CD14-positive monocyte (primary cell): ENCODE measurements around the gene FDX2. TPM values are rescaled to one million over a fixed set of nuclear protein-coding genes. Genes with fewer than 3 reads are reported as not detected.

Experiments
- DNase-seq, 3 donors: peaks; one replicate each; pipeline ENCODE4 v3.0.0-alpha.2; 2011 to 2022
- H2AFZ ChIP-seq: 2 replicates; pipeline ENCODE4 v1.6.0; 2012; ENCODE audit warnings: mild to moderate bottlenecking, low read depth, low read length, inconsistent platforms; ENCODE audit not compliant: insufficient read depth, poor library complexity, severe bottlenecking
- H3K27ac ChIP-seq, 2 donors: 1 replicate in 1 of 2; 2 replicates in 1 of 2; pipeline ENCODE4 v1.5.1; 2012 to 2013; ENCODE audit warnings: low read length in 2 of 2, control low read depth in 1 of 2, inconsistent platforms in 1 of 2, low read depth in 1 of 2, mild to moderate bottlenecking in 1 of 2
- H3K27me3 ChIP-seq, 2 donors: one replicate each; pipeline versions ENCODE4 v1.6.0 to v1.6.1; 2011 to 2013; ENCODE audit warnings: low read length in 2 of 2; ENCODE audit not compliant: control insufficient read depth in 2 of 2, insufficient read depth in 2 of 2
- H3K36me3 ChIP-seq, 2 donors: replicated peaks in 1 of 2; 1 replicate in 1 of 2; 2 replicates in 1 of 2; pipeline versions ENCODE4 v1.5.1 to v1.6.1; 2012 to 2013; ENCODE audit warnings: low read length in 2 of 2, control low read depth in 1 of 2, inconsistent platforms in 1 of 2, mild to moderate bottlenecking in 1 of 2; ENCODE audit not compliant: insufficient read depth in 2 of 2, control insufficient read depth in 1 of 2
- H3K4me1 ChIP-seq, 2 donors: 1 replicate in 1 of 2; 2 replicates in 1 of 2; pipeline versions ENCODE4 v1.5.1 to v1.6.1; 2012 to 2013; ENCODE audit warnings: low read length in 2 of 2, control low read depth in 1 of 2, inconsistent platforms in 1 of 2, mild to moderate bottlenecking in 1 of 2, moderate library complexity in 1 of 2; ENCODE audit not compliant: insufficient read depth in 2 of 2, control insufficient read depth in 1 of 2
- H3K4me2 ChIP-seq: replicated peaks from 2 replicates; pipeline ENCODE3; 2012; ENCODE audit warnings: low read length, moderate library complexity, mild to moderate bottlenecking; ENCODE audit not compliant: poor library complexity, severe bottlenecking; ENCODE audit errors: extremely low read depth
- H3K4me3 ChIP-seq, 3 experiments: fragments of 200-600 bp in 1 of 3; sonication (generic) in 1 of 3; replicated peaks in 1 of 3; 1 replicate in 2 of 3; 2 replicates in 1 of 3; pipeline ENCODE4 v1.5.1; 2011 to 2013; ENCODE audit warnings: low read length in 3 of 3, mild to moderate bottlenecking in 3 of 3, control low read depth in 2 of 3, low read depth in 2 of 3, inconsistent platforms in 1 of 3, moderate library complexity in 1 of 3
- H3K79me2 ChIP-seq: 2 replicates; pipeline ENCODE4 v1.6.0; 2012; ENCODE audit warnings: mild to moderate bottlenecking, control low read depth, inconsistent platforms, low read length, moderate library complexity; ENCODE audit not compliant: insufficient read depth
- H3K9ac ChIP-seq: 2 replicates; pipeline ENCODE4 v1.6.0; 2017; ENCODE audit warnings: low read length, mild to moderate bottlenecking; ENCODE audit not compliant: insufficient read depth, poor library complexity, severe bottlenecking
- H3K9me3 ChIP-seq, 2 donors: replicated peaks in 1 of 2; 1 replicate in 1 of 2; 2 replicates in 1 of 2; pipeline versions ENCODE4 v1.5.1 to v1.6.1; 2012 to 2013; ENCODE audit warnings: low read length in 2 of 2, control low read depth in 1 of 2; ENCODE audit not compliant: control insufficient read depth in 1 of 2, insufficient read depth in 1 of 2
- H4K20me1 ChIP-seq: 2 replicates; pipeline ENCODE4 v1.6.0; 2012; ENCODE audit warnings: mild to moderate bottlenecking, low read length, control low read depth, moderate library complexity; ENCODE audit not compliant: insufficient read depth
- H3K27ac Mint-ChIP-seq, 7 donors: one replicate each; pipeline ENCODE4 v1.8.0; 2020; ENCODE audit warnings: mild to moderate bottlenecking in 7 of 7, mixed read lengths in 7 of 7, moderate library complexity in 6 of 7, inconsistent platforms in 2 of 7
- H3K27me3 Mint-ChIP-seq, 3 donors: one replicate each; pipeline ENCODE4 v1.8.0; 2021 to 2022; ENCODE audit warnings: low read depth in 3 of 3, mild to moderate bottlenecking in 3 of 3, mixed read lengths in 3 of 3, moderate library complexity in 3 of 3, inconsistent platforms in 1 of 3
- H3K36me3 Mint-ChIP-seq, 2 donors: one replicate each; pipeline ENCODE4 v1.8.0; 2020; ENCODE audit warnings: mixed read lengths in 2 of 2, inconsistent platforms in 1 of 2, mild to moderate bottlenecking in 1 of 2
- H3K4me1 Mint-ChIP-seq: one replicate; pipeline ENCODE4 v1.8.0; 2020; ENCODE audit warnings: mild to moderate bottlenecking, mixed read lengths
- H3K4me3 Mint-ChIP-seq, 2 donors: one replicate each; pipeline ENCODE4 v1.8.0; 2020; ENCODE audit warnings: mild to moderate bottlenecking in 2 of 2, mixed read lengths in 2 of 2, moderate library complexity in 1 of 2
- H3K9me3 Mint-ChIP-seq, 7 donors: one replicate each; pipeline ENCODE4 v1.8.0; 2020 to 2022; ENCODE audit warnings: mixed read lengths in 7 of 7, mild to moderate bottlenecking in 6 of 7, moderate library complexity in 6 of 7, inconsistent platforms in 2 of 7
- WGBS: methylation state at CpG from one replicate; pipeline ENCODE4 v1.1.5; 2013; ENCODE audit warnings: missing lambda C conversion rate; ENCODE audit not compliant: insufficient coverage; 5-methylcytosine and 5-hydroxymethylcytosine counted together
- intact Hi-C, 2 donors: fragments of 100-400 bp; cut with micrococcal nuclease; formaldehyde crosslinking; loops; one replicate each; pipeline versions ENCODE4 v1.15.0 to v1.15.1; 2023
- polyA plus RNA-seq, 3 donors: library from polyadenylated mRNA; depleted of rRNA in 1 of 3; unstranded in 2 of 3; stranded (reverse) in 1 of 3; fragments of 300-500 nt in 2 of 3; fragments of >200 nt in 1 of 3; fragmentation: Illumina TruSeq in 2 of 3; gene quantifications; 1 replicate in 2 of 3; 2 replicates in 1 of 3; pipeline ENCODE4 v1.2.3, GENCODE V29; 2012 to 2021
- TF ChIP-seq, protein P1 (sequence below): fragments of 200-600 bp; IDR thresholded peaks from one replicate; pipeline ENCODE4 v1.8.0; 2022; ENCODE audit warnings: antibody characterized with exemption, mild to moderate bottlenecking

The FDX2 gene
- polyA plus RNA-seq, 3 donors = 5.5 to 6.8 (median 6.7) TPM

DNA sequence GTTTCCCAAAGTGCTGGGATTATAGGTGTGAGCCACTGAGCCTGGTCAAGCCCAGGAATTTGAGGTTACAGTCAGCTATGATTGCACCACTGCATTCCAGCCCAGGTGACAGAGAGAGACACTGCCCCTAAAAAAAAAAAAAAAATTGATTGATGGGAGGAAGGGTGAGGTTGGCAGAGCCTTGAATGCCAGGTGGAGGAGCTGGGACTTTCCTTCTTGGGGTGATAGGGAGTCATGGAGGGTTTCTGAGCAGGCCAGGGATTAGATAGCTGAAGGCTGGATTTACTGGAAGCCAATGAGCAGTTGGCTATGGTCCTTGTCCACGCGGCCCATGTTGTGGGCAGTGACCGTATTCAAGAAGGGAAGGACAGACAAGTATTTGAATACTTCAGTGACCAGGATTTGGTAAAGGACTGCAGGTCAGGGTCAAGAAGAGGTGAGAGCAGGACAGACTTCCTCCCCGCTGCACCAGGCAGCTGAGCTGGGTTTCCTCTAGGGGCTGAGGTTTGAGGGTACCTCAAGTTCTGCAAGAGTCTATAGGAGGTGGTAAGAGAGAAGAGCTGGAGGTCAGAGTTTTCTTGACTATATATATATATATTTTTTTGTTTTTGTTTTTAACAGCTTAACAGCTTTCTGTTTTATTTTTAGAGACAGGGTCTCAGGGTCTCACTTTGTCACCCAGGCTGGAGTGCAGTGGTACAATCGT lies 35.9 kb downstream of the FDX2 start:
- no peak overlapping the region for H3K27ac ChIP-seq
- H3K79me2 ChIP-seq = peaks cover 8% of the 10 kb centered on the region
- H3K4me3 Mint-ChIP-seq = peak overlapping the region in 1 of 2 donors; percentile 38
- DNase-seq = no peak
- intact Hi-C loops = no loop called here
- no peaks in the 10 kb centered on the region for H3K9me3 ChIP-seq
- H3K9ac ChIP-seq = no peak overlapping the region
- H3K27me3 ChIP-seq = no peaks in the 10 kb centered on the region
- H3K36me3 Mint-ChIP-seq = peaks cover 75 to 100% of the 10 kb centered on the region in 2 donors
- H3K27me3 Mint-ChIP-seq = peaks cover 0 to 2% (median 1%) of the 10 kb centered on the region in 3 donors
- H3K9me3 Mint-ChIP-seq = peaks cover 0 to 2% (median 0%) of the 10 kb centered on the region in 7 donors
- H3K27ac Mint-ChIP-seq = peak overlapping the region in 4 of 7 donors; percentile 23 to 74 (median 36)
- TF ChIP-seq, protein P1, sequence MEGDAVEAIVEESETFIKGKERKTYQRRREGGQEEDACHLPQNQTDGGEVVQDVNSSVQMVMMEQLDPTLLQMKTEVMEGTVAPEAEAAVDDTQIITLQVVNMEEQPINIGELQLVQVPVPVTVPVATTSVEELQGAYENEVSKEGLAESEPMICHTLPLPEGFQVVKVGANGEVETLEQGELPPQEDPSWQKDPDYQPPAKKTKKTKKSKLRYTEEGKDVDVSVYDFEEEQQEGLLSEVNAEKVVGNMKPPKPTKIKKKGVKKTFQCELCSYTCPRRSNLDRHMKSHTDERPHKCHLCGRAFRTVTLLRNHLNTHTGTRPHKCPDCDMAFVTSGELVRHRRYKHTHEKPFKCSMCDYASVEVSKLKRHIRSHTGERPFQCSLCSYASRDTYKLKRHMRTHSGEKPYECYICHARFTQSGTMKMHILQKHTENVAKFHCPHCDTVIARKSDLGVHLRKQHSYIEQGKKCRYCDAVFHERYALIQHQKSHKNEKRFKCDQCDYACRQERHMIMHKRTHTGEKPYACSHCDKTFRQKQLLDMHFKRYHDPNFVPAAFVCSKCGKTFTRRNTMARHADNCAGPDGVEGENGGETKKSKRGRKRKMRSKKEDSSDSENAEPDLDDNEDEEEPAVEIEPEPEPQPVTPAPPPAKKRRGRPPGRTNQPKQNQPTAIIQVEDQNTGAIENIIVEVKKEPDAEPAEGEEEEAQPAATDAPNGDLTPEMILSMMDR = no peak
- 38% methylated on average over 4 of the region's 5 CpGs for WGBS
- H2AFZ ChIP-seq = no peak overlapping the region
- peaks cover 0 to 15% of the 10 kb centered on the region in 2 donors for H3K4me1 ChIP-seq
- H3K4me2 ChIP-seq = no peak overlapping the region
- H3K4me3 ChIP-seq = no peak overlapping the region
- peaks cover 17% of the 10 kb centered on the region for H3K4me1 Mint-ChIP-seq
- peaks cover 70 to 95% of the 10 kb centered on the region in 2 donors for H3K36me3 ChIP-seq
- peaks cover 99% of the 10 kb centered on the region for H4K20me1 ChIP-seq

GRCh38 chr19:10278935-10279334 lies 36.9 kb downstream of the FDX2 start:
- H3K4me1 Mint-ChIP-seq = peaks cover 24% of the 10 kb centered on the region
- peaks cover 69 to 95% of the 10 kb centered on the region in 2 donors for H3K36me3 ChIP-seq
- no peak overlapping the region for H3K27ac ChIP-seq
- DNase-seq = no peak
- H3K4me1 ChIP-seq = peaks cover 0 to 22% of the 10 kb centered on the region in 2 donors
- WGBS = 100% methylated on average over 1 of the region's 1 CpG
- peaks cover 0 to 2% (median 0%) of the 10 kb centered on the region in 7 donors for H3K9me3 Mint-ChIP-seq
- H3K27ac Mint-ChIP-seq = no peak overlapping the region
- H3K79me2 ChIP-seq = peaks cover 10% of the 10 kb centered on the region
- H3K36me3 Mint-ChIP-seq = peaks cover 73 to 100% of the 10 kb centered on the region in 2 donors
- TF ChIP-seq, protein P1 = no peak
- peaks cover 99% of the 10 kb centered on the region for H4K20me1 ChIP-seq
- peaks cover 0 to 2% (median 1%) of the 10 kb centered on the region in 3 donors for H3K27me3 Mint-ChIP-seq
- no peak overlapping the region for H3K4me2 ChIP-seq
- no peaks in the 10 kb centered on the region for H3K27me3 ChIP-seq
- no peaks in the 10 kb centered on the region for H3K9me3 ChIP-seq
- H3K4me3 ChIP-seq = no peak overlapping the region
- no peak overlapping the region for H2AFZ ChIP-seq
- no peak overlapping the region for H3K9ac ChIP-seq
- no peak overlapping the region for H3K4me3 Mint-ChIP-seq
- intact Hi-C loops = no loop called here
